Thyroid gland (tissue), 4 donors: ENCODE results near the gene XYLT2. TPM values are rescaled to one million over a fixed set of nuclear protein-coding genes. Genes with fewer than 3 reads are reported as not detected.

ENCODE experiments used
- DNase-seq, 2 donors: peaks; one replicate each; pipeline ENCODE4 v3.0.0-alpha.2; 2019
- H3K27ac ChIP-seq, 3 donors: fragments of 200-600 bp; sonication (generic); 1 replicate in 2 of 3; 2 replicates in 1 of 3; pipeline ENCODE4 v1.5.1; 2016 to 2019; ENCODE audit warnings: mild to moderate bottlenecking in 1 of 3, moderate library complexity in 1 of 3
- H3K27me3 ChIP-seq: fragments of 200-600 bp; sonication (generic); one replicate; pipeline ENCODE4 v1.5.1; 2019
- H3K36me3 ChIP-seq, 2 donors: fragments of 200-600 bp; sonication (generic); one replicate each; pipeline ENCODE4 v1.5.1; 2016 to 2019
- H3K4me1 ChIP-seq, 2 donors: fragments of 200-600 bp; sonication (generic); one replicate each; pipeline ENCODE4 v1.5.1; 2017 to 2019
- H3K4me3 ChIP-seq, 3 donors: fragments of 200-600 bp; sonication (generic); replicated peaks in 1 of 3; 1 replicate in 2 of 3; 2 replicates in 1 of 3; pipeline ENCODE4 v1.5.1; 2016; ENCODE audit warnings: mild to moderate bottlenecking in 1 of 3
- H3K9me3 ChIP-seq: fragments of 200-600 bp; sonication (generic); one replicate; pipeline ENCODE4 v1.5.1; 2017
- CTCF ChIP-seq, 6 experiments: fragments of 200-600 bp in 3 of 6; fragments of 450-650 bp in 3 of 6; sonication (generic) in 3 of 6; IDR thresholded peaks; one replicate each; pipeline ENCODE4 v1.5.1; 2016 to 2019; ENCODE audit warnings: antibody characterized with exemption in 6 of 6, mild to moderate bottlenecking in 2 of 6, inconsistent platforms in 1 of 6, moderate library complexity in 1 of 6
- POLR2A ChIP-seq, 2 donors: fragments of 450-650 bp; IDR thresholded peaks; one replicate each; pipeline ENCODE4 v1.6.1; 2017; ENCODE audit warnings: antibody characterized with exemption in 2 of 2, mild to moderate bottlenecking in 2 of 2, moderate library complexity in 1 of 2
- WGBS, 2 donors: methylation state at CpG; one replicate each; pipeline ENCODE4 v1.1.5; 2017; 5-methylcytosine and 5-hydroxymethylcytosine counted together
- intact Hi-C: fragments of 100-400 bp; cut with DNase I; formaldehyde crosslinking; loops from one replicate; pipeline ENCODE4 v1.15.1; 2023
- total RNA-seq, 4 donors: library from RNA; depleted of rRNA; stranded (reverse); fragments of >200 nt; gene quantifications; one replicate each; pipeline ENCODE4 v1.2.3, GENCODE V29; 2016

The XYLT2 gene
- total RNA-seq, 4 donors from 2014 or later, result 22.4 to 33.4 (median 28.8) TPM

GRCh38 chr17:50364715-50365114 is 18.8 kb downstream of the XYLT2 start:
- Histone ChIP-seq H3K4me1 (peaks cover 0 to 6% of the 10 kb centered on the region in 2 donors), H3K36me3 (peaks cover 24 to 36% of the 10 kb centered on the region in 2 donors), H3K4me3 (no peak overlapping the region), H3K9me3 (no peaks in the 10 kb centered on the region), H3K27me3 (no peaks in the 10 kb centered on the region), H3K27ac (no peak overlapping the region)
- no peak for TF ChIP-seq POLR2A (IDR thresholded peaks at IDR 0.05)
- TF ChIP-seq CTCF (IDR thresholded peaks at IDR 0.05), result no peak
- WGBS, 2 donors, result 76 to 83% methylated on average over 9 of the region's 9 CpGs
- DNase-seq, result no peak
- intact Hi-C loops, result loop anchor here (5.0 kb wide), 1 partner anchor 113 kb away; the partner anchor contains the start of gene RSAD1

GRCh38 chr17:50365165-50365564 is 19.2 kb downstream of the XYLT2 start:
- TF ChIP-seq CTCF (IDR thresholded peaks at IDR 0.05), result no peak
- no peak for TF ChIP-seq POLR2A (IDR thresholded peaks at IDR 0.05)
- Histone ChIP-seq H3K4me1 (peaks cover 0 to 6% of the 10 kb centered on the region in 2 donors), H3K36me3 (peaks cover 28 to 37% of the 10 kb centered on the region in 2 donors), H3K9me3 (no peaks in the 10 kb centered on the region), H3K27me3 (no peaks in the 10 kb centered on the region), H3K4me3 (no peak overlapping the region), H3K27ac (no peak overlapping the region)
- no peak for DNase-seq
- WGBS, 2 donors, result 64 to 70% methylated on average over 2 of the region's 2 CpGs
- intact Hi-C loops, result no loop called here

GRCh38 chr17:50365649-50366393 is 19.9 kb downstream of the XYLT2 start:
- Histone ChIP-seq H3K27ac (no peak overlapping the region), H3K36me3 (peaks cover 31 to 42% of the 10 kb centered on the region in 2 donors), H3K9me3 (no peaks in the 10 kb centered on the region), H3K27me3 (no peaks in the 10 kb centered on the region), H3K4me3 (no peak overlapping the region), H3K4me1 (peaks cover 0 to 6% of the 10 kb centered on the region in 2 donors)
- no peak for DNase-seq
- TF ChIP-seq POLR2A (IDR thresholded peaks at IDR 0.05), result no peak
- intact Hi-C loops, result no loop called here
- WGBS, 2 donors, result 88 to 93% methylated on average over 13 of the region's 14 CpGs

- Histone ChIP-seq H3K36me3 (peaks cover 31 to 42% of the 10 kb centered on the region in 2 donors), H3K27ac (no peak overlapping the region), H3K27me3 (no peaks in the 10 kb centered on the region), H3K9me3 (no peaks in the 10 kb centered on the region), H3K4me1 (peaks cover 6 to 12% of the 10 kb centered on the region in 2 donors), H3K4me3 (no peak overlapping the region)
- no peak for TF ChIP-seq CTCF (IDR thresholded peaks at IDR 0.05)
- TF ChIP-seq POLR2A (IDR thresholded peaks at IDR 0.05), result no peak
- intact Hi-C loops, result no loop called here
- WGBS, 2 donors, result 100% methylated on average over 1 of the region's 1 CpG
- no peak for DNase-seq
Observed at GRCh38 chr17:50367401-50367800, 21.5 kb downstream of the XYLT2 start.

GRCh38 chr17:50370052-50370451 is 24.1 kb downstream of the XYLT2 start:
- H3K36me3 ChIP-seq, result peaks cover 31 to 42% of the 10 kb centered on the region in 2 donors
- H3K4me1 ChIP-seq, result peaks cover 7 to 17% of the 10 kb centered on the region in 2 donors
- WGBS, 2 donors, result 94 to 96% methylated on average over 5 of the region's 5 CpGs
- no peak for DNase-seq
- no peak overlapping the region for H3K4me3 ChIP-seq
- H3K27me3 ChIP-seq, result no peaks in the 10 kb centered on the region
- H3K27ac ChIP-seq, result no peak overlapping the region
- intact Hi-C loops, result no loop called here
- TF ChIP-seq CTCF (IDR thresholded peaks at IDR 0.05) (no peak), POLR2A (IDR thresholded peaks at IDR 0.05) (no peak)
- no peaks in the 10 kb centered on the region for H3K9me3 ChIP-seq
